Measurements from ENCODE around the gene PACS2.

PACS2 gene

DNA sequence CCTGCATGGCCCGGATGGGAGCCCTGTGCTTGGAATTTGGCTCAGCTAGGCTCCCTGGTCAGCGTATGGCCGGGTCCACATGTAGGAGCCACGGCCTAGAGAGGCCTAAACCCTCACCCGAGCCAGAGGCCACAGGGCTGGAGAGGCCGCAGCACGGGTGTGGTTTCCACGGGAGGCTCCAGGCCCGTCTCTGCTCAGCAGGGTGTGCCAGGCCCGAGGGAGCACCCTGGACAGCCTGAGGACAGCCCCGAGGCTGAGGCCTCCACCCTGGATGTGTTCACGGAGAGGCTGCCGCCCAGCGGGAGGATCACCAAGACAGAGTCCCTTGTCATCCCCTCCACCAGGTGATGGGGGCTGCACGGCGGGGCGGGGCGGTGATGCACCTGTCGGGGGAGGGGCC, 66.2 kb downstream of the PACS2 start:
- H3K4me3 ChIP-seq (replicated peaks; ENCODE audit: low read depth, low read length) = no peak overlapping the region
- TF ChIP-seq, protein P1, sequence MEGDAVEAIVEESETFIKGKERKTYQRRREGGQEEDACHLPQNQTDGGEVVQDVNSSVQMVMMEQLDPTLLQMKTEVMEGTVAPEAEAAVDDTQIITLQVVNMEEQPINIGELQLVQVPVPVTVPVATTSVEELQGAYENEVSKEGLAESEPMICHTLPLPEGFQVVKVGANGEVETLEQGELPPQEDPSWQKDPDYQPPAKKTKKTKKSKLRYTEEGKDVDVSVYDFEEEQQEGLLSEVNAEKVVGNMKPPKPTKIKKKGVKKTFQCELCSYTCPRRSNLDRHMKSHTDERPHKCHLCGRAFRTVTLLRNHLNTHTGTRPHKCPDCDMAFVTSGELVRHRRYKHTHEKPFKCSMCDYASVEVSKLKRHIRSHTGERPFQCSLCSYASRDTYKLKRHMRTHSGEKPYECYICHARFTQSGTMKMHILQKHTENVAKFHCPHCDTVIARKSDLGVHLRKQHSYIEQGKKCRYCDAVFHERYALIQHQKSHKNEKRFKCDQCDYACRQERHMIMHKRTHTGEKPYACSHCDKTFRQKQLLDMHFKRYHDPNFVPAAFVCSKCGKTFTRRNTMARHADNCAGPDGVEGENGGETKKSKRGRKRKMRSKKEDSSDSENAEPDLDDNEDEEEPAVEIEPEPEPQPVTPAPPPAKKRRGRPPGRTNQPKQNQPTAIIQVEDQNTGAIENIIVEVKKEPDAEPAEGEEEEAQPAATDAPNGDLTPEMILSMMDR (IDR thresholded peaks at IDR 0.05; ENCODE audit: low read depth, low read length, missing control alignments) = no peak
- DNase-seq (ENCODE audit: extremely low read depth, low read depth) = no peak

DNA sequence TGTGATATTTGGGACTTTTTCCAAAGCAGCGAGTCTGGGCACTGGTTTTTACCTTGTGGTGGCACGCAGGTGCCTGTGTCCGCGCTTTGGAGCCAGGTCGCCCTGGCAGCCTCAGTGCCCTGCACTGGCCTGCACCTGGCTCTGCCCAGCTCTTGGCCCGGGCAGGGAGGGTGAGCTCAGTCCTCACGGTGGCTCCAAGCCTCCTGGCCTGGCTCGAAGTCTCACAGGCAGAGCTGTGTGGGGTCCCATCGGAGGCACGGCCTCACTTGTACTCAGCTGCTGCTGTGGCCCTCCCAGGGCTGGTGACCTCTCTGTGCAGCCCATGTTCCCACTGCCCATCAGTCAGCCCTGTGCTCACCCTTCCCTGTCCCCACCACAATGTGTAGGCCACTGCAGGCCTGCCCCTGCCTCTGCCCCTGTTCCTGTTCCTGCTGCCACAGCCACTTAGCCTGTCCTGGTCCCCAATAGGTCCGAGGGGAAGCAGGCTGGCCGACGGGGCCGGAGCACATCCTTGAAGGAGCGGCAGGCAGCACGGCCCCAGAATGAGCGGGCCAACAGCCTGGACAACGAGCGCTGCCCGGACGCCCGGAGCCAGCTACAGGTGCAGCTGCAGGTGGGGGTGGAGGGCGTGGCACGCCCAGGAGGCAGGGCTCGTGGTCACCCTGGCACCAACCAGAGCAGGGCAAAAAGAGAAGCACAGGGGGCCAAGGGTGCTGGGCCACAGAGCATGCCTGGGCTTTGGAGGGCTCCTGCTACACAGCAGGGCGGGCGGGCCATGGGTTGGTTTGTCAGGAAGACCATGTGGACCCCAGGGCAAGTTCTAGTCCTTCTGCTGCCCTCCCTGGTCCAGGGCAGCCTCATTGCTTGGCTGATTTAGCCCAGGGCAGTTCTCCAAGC, 67.1 kb downstream of the PACS2 start:
- TF ChIP-seq, protein P1 (IDR thresholded peaks at IDR 0.05; ENCODE audit: low read depth, low read length, missing control alignments) = no peak
- no peak for DNase-seq (ENCODE audit: extremely low read depth, low read depth)
- H3K4me3 ChIP-seq (replicated peaks; ENCODE audit: low read depth, low read length) = no peak overlapping the region

DNA sequence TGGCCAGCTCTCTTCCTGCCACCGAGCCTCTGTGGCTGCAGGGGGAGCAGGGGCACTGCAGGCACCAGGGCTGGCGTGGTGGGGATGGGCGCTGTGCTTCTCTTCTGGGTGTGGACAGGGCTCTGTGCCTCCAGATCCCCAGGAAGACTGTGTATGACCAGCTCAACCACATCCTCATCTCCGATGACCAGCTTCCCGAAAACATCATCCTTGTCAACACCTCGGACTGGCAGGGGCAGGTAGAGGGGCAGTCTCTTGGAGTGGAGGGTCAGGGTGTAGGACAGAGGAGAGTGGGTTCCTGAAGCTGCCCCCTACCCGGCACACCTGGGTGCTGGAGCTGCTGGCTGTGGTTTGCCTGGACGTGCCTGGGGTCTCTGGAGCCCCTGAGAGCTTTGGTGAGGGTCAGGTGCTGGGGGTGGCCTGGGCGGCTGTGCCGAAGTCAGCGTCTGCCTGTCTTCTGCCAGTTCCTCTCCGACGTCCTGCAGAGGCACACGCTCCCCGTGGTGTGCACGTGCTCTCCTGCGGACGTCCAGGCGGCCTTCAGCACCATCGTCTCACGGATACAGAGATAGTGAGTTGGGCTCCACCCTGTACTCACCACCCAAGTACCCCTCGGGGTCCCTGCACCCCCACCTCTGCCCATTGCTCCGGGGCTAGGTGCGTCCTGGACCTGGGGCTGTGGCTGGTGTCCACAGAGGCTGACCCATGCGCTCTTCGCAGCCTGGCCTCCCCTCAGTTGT, 68.0 kb downstream of the PACS2 start:
- TF ChIP-seq, protein P1 (IDR thresholded peaks at IDR 0.05; ENCODE audit: low read depth, low read length, missing control alignments) = no peak
- DNase-seq (ENCODE audit: extremely low read depth, low read depth) = no peak
- no peak overlapping the region for H3K4me3 ChIP-seq (replicated peaks; ENCODE audit: low read depth, low read length)

DNA sequence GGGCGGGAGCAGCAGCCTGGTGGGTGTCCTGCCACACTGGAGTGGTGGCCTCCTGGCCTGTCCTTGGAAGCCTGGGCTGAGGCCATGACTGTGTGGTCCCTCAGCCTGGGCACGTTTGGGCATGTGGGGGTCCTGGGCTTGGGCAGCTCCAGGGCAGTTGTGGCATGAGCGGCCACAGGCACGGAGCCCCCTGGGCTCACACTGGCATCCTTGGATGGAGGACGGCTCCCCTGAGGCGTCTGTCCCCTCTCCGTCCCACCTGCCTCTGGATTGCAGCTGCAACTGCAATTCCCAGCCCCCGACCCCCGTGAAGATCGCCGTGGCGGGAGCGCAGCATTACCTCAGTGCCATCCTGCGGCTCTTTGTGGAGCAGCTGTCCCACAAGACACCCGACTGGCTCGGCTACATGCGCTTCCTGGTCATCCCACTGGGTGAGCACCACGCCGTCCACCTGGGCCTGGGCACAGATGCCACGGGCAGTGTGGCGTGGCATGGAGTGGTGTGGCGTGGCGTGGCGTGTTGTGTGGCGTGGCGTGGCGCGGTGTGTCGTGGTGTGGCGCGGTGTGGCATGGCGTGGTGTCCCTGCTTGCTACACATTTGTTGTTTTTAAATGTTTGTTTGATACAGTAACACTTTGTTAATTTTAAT, 68.7 kb downstream of the PACS2 start:
- TF ChIP-seq, protein P1 (IDR thresholded peaks at IDR 0.05; ENCODE audit: low read depth, low read length, missing control alignments) = no peak
- DNase-seq (ENCODE audit: extremely low read depth, low read depth) = no peak
- no peak overlapping the region for H3K4me3 ChIP-seq (replicated peaks; ENCODE audit: low read depth, low read length)

DNA sequence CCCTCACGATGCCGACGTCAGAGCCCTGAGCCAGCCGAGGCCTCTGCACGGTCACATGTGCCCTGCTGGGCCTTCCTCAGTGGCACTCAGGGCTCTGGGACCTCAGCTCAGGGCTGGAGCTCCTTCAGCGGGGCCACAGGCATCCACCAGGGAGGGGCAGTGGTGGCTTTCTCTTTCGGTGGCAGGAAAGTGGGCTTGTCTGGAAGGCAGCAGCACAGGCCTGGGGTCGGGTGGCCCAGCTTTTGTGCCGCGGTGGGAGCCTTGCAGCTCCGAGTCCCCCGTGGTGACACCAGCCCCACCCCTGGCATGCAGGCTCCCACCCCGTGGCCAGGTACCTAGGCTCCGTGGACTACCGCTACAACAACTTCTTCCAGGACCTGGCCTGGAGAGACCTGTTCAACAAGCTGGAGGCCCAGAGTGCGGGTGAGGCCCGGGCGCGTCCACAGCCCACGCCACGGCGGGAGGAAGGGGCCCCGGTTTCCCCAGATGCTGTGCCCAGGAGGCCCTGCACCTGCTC, 69.6 kb downstream of the PACS2 start:
- TF ChIP-seq, protein P1 (IDR thresholded peaks at IDR 0.05; ENCODE audit: low read depth, low read length, missing control alignments) = no peak
- H3K4me3 ChIP-seq (replicated peaks; ENCODE audit: low read depth, low read length) = no peak overlapping the region
- DNase-seq (ENCODE audit: extremely low read depth, low read depth) = no peak

DNA sequence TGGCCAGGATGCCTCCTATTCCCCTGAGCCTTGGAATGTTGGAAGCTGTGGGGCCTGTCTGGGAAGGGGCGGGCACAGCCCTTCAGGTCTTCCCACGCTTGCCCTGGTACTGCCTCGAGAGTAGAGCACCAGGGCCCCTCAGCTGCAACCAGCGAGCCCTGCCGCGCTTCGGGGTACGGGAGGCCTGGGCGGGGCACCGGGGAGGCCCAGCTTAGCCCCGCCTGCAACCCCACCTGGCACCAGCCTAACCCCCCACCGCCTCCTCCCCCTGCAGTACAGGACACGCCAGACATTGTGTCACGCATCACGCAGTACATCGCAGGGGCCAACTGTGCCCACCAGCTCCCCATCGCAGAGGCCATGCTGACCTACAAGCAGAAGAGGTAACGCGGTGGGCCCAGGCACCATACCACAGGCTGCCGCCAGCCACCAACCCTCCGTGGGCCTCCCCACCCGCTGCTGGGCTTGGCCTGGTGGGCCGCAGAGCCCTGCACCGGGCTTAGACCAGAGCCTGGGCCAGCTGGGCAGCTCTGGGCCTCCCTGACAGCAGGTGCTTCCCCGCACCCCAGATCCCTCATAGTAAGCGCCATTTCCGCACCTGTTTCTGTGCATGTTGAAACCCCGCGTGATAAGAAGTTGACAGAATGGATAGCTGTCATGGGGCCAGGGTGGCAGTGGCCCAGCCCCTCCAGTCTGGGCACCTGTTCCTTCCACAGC, 70.2 kb downstream of the PACS2 start:
- TF ChIP-seq, protein P1 (IDR thresholded peaks at IDR 0.05; ENCODE audit: low read depth, low read length, missing control alignments) = no peak
- no peak for DNase-seq (ENCODE audit: extremely low read depth, low read depth)
- no peak overlapping the region for H3K4me3 ChIP-seq (replicated peaks; ENCODE audit: low read depth, low read length)
